Activated T-cell treated with anti-CD3 and anti-CD28 coated beads for 4 hours (primary cell): Measurements from ENCODE around the gene UPK1B.

Experiments
- DNase-seq: peaks from one replicate; pipeline ENCODE4 v3.0.0-alpha.2; 2020

Gene UPK1B

GRCh38 chr3:119177321-119177720 lies 3.9 kb downstream of the UPK1B start:
- no peak for DNase-seq

- DNase-seq, result no peak
Observed at GRCh38 chr3:119181765-119182164, 8.4 kb downstream of the UPK1B start.

GRCh38 chr3:119184111-119184510 lies 10.7 kb downstream of the UPK1B start:
- no peak for DNase-seq

GRCh38 chr3:119184796-119185570 lies 11.6 kb downstream of the UPK1B start:
- no peak for DNase-seq

- no peak for DNase-seq
Observed at GRCh38 chr3:119187266-119187665, 13.9 kb downstream of the UPK1B start.

GRCh38 chr3:119191800-119192199 lies 18.4 kb downstream of the UPK1B start:
- no peak for DNase-seq

GRCh38 chr3:119194237-119195150 lies 21.1 kb downstream of the UPK1B start:
- no peak for DNase-seq

GRCh38 chr3:119195151-119195476 lies 21.7 kb downstream of the UPK1B start:
- DNase-seq, result no peak

GRCh38 chr3:119195911-119196310 lies 22.5 kb downstream of the UPK1B start:
- no peak for DNase-seq

GRCh38 chr3:119205209-119205608 lies 31.8 kb downstream of the UPK1B start:
- no peak for DNase-seq

GRCh38 chr3:119205685-119206084 lies 32.3 kb downstream of the UPK1B start:
- no peak for DNase-seq

- no peak for DNase-seq
Observed at GRCh38 chr3:119206611-119207511, 33.5 kb downstream of the UPK1B start.

- DNase-seq, result no peak
Observed at GRCh38 chr3:119207512-119207875, 34.1 kb downstream of the UPK1B start.

GRCh38 chr3:119211193-119211592 lies 37.8 kb downstream of the UPK1B start:
- DNase-seq, result no peak

GRCh38 chr3:119211803-119212202 lies 38.4 kb downstream of the UPK1B start:
- no peak for DNase-seq

- no peak for DNase-seq
Observed at GRCh38 chr3:119219069-119219468, 45.7 kb downstream of the UPK1B start.

- no peak for DNase-seq
Observed at GRCh38 chr3:119220198-119220597, 46.8 kb downstream of the UPK1B start.

GRCh38 chr3:119220970-119221667 lies 47.7 kb downstream of the UPK1B start:
- DNase-seq, result no peak

GRCh38 chr3:119221779-119222320 lies 48.5 kb downstream of the UPK1B start:
- no peak for DNase-seq

- DNase-seq, result no peak
Observed at GRCh38 chr3:119222391-119222790, 49.0 kb downstream of the UPK1B start.

- no peak for DNase-seq
Observed at GRCh38 chr3:119223511-119223910, 50.1 kb downstream of the UPK1B start.

- DNase-seq, result no peak
Observed at GRCh38 chr3:119225121-119225520, 51.7 kb downstream of the UPK1B start.
